Raji (cell line): ENCODE results near the gene SOCS1.

Source experiments
- POLR2A ChIP-seq: IDR thresholded peaks from 2 replicates; pipeline ENCODE4 v1.6.1; 2011; ENCODE audit warnings: low read depth, low read length, control low read depth; ENCODE audit not compliant: insufficient read depth

The SOCS1 gene

DNA sequence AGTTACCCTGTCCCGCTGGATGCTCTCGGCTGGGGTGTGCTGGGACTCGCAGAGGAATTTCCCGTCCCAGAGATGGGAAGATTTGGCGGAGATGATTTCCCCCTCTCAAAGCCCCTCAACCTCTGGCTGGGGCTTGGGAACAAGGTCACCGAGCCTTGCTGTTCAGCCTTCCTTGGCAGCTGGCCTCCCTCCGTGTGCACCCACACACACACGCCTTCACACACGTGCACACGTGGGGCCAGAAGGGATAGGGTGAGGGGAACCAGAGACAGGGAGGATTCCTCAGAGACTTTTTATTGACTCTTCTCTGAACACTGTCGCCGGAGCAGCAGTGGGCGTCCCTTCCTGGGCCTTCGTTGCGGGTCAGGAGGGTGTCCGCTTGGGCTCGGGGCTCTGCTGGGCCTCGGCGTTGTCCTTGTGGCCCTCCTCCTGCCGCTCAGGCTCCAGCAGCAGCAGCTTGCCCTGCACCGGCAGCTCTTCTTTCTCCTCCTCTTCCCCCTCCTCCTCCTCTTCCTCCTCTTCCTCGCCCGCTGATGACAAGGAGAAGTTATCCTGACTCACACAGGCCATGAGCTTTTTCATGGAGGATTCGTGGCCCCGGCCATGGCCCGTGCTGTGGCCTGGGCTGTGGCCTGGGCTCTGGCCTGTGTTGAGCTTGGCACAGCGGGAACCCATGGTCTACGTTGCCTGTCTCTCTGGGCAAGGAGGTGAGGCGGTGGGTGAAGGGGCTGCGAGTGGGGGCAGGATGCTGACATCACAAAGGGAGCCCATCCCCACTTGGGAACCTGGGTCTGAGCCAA lies 17.1 kb upstream of the SOCS1 start, which contains the start of gene PRM3:
Gene PRM3 (minus strand): TSS at position 709 of the 800 bp plus-strand sequence. CDS start 34 bp downstream, at position 675.
- no peak for TF ChIP-seq POLR2A

DNA sequence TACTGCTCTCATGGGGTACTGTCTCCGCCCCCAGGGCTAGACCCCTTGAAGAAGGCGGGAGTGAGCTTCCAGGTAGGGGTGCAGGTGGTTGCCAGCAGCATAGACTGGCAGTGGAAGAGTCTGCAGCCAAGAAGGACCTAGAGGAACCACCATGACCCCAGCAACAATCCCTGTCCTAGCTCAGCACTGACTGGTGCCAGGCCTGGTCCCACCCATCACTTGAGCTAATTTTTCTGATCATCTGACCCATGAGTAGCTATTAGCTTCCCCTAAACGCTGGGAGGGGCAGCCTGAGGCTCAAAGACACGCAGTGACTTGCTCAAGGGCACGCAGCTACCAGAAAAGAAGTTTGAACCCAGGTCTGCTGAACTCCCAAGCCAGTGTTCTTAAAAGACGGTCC lies 16.5 kb upstream of the SOCS1 start:
- TF ChIP-seq POLR2A, result no peak

DNA sequence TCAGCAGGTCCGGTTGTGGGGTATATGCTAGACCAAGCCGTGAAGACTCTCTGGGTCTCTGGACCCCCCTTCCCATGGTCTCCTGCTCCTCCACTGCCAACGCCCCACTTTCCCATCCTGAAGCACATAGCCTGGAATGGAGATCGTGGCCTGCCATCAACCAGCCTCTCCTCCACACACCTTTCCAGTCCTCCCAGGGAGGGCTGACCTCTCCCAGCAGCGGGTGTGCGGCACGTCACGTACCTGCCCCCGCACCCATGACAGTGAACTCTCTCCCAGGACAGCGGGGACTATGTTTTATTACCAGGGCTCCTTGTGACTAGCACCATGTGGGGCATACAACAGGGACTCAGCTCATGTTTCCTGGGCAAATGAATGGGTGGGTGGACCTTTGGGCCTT lies 15.6 kb upstream of the SOCS1 start:
- no peak for TF ChIP-seq POLR2A

DNA sequence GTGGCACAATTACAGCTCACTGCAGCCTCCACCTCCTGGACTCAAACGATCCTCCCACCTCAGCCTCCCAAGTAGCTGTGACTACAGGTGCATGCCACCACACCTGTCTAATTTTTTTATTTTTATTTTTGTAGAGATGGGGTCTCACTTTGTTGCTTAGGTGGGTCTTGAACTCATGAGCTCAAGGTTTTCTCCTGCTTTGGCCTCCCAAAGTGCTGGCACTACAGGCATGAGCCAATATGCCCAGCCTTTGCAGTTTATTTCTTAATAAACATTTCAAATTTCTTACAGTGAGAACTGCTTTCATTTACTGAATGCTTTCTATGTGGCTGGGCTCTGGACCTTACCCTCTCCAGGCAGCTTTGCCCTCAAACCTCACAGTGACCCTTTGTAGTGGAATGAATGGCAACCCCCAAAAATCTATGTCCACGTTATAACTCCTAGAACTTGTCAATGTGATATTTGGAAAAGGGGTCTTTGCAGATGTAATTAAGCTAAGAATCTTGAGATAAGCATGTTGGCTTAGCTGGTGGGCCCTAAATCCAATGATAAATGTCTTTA lies 14.7 kb upstream of the SOCS1 start:
- no peak for TF ChIP-seq POLR2A

DNA sequence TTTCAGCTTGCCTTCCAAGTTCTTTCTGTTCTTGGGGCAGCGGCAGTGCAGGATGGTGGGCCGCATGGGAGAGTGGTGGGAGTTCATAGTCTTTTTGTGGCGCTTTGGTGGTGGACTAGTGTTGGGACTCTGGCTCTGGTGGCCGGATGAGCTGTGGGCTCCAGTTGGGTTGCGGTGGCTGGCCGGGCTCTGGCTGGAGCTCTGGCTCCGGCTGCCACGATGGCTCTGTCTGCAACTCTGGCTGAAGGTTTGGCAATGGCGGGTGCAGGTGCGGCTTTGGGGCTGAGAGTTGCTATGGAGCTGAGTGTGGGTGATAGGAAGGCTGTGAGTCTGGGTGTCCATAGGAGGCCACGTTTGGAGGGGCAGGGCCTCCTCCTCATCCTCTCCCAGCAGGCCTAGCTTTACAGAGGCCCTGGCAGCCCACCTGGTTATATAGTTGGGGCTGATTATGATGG lies 12.9 kb upstream of the SOCS1 start, which contains the start of gene TNP2:
Gene TNP2 (minus strand): TSS at position 405 of the 455 bp plus-strand sequence. CDS start 63 bp downstream, at position 342.
- TF ChIP-seq POLR2A, result no peak

DNA sequence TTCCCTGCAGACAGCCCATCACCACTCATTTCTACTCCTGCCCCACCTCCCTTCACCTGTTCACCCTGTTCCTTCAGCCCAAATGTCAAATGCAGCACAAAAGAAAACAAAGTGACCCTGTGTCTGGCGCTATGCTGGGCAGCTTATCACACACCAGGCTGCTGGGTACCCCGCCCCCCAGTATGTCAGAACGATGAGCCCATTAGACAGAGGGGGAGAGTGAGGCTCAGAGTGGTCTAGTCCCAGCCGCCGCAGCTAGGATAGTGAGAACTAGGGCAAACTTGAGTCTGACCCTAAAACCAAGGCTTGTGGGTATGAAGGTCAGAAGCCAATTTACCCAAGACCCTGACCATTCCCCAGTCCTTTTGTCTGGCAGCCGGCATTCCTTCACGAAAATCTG lies 9.1 kb upstream of the SOCS1 start:
- TF ChIP-seq POLR2A, result no peak

DNA sequence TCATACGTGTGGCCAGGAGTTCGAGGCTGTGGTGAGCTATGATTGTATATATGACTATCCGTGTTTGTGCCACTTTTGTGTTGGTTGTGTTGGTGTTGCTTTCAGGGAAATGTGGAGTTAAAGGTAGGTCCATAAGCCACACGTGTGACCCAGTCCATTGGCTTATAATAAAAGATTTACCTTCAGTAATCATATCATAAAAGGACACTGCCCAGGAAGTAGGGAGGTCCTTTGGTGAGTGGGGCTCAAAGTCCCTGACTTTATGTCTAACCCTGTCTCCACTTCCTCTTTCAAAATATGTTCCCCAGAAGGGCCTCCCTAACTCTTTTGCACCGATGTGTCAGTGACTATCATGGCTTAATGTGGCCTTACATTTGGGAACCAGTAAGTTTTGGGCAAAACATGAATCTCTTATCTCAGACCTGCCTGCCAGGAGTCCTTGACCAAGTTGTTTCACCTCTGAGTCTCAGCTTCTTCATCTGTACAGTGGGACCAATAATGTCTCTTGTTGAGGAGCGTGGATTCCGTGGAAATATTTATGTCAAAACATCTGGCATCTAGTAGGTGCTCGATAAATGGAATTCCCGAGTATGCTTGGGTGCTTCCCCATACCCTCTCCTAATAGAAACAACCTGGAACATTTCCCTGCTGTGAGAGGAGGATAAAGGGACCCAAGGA lies 8.3 kb upstream of the SOCS1 start:
- TF ChIP-seq POLR2A, result no peak

DNA sequence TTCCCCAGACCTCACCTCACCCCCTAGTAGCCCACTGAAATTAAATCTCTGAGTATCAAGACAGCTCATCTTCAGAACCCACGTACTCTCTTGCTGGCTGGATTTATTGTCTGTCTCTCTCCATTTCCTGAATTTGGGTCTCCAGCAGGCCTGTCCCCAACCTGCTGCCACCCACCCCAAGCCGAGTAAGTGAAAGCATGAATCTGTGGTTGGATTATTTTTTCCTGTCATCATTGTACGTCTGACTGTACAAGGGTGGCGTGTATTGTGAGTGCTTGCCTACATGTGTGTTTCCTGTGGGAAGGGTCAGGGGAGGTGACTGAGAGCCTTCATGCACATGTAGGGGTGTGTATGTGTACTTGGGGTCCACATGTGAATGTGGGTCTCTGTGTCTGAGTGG lies 7.7 kb upstream of the SOCS1 start:
- TF ChIP-seq POLR2A, result no peak

DNA sequence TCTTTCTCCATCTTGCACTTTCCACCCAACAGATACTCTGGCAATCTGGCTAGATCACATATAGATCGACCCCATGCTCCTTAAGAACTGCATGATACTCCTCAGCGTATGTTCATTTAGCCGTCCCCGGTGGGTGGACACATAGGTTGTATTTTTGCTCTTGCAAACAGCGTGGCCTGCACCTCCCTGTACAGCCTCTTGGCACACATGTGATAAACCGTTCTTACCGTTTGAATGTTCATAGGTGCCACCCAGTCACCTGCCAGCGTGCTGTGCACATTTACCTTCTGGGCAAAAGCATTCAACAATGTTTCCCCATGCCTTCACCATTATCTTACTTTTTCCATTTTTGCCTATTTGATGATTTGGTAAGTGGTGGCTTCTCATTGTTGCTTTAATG lies 6.9 kb upstream of the SOCS1 start:
- TF ChIP-seq POLR2A, result no peak

DNA sequence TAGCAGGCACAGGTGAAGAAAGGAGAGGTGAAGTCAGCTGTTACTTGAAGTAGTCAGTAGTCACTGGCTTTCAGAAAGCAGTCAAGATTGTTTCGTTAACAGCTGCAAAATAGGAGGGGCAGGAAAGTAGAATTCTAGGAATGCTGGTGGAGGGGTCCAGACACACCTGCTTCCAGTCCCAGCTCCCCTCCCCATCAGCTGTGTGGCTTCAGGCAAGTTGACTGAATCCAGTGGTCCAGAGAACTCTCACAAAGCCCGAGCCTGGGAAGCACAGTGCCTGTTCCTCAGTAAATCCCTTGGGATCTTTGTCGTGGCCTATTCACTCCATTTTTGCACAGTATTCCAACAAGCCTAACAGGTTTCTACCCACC lies 4.6 kb upstream of the SOCS1 start:
- no peak for TF ChIP-seq POLR2A

DNA sequence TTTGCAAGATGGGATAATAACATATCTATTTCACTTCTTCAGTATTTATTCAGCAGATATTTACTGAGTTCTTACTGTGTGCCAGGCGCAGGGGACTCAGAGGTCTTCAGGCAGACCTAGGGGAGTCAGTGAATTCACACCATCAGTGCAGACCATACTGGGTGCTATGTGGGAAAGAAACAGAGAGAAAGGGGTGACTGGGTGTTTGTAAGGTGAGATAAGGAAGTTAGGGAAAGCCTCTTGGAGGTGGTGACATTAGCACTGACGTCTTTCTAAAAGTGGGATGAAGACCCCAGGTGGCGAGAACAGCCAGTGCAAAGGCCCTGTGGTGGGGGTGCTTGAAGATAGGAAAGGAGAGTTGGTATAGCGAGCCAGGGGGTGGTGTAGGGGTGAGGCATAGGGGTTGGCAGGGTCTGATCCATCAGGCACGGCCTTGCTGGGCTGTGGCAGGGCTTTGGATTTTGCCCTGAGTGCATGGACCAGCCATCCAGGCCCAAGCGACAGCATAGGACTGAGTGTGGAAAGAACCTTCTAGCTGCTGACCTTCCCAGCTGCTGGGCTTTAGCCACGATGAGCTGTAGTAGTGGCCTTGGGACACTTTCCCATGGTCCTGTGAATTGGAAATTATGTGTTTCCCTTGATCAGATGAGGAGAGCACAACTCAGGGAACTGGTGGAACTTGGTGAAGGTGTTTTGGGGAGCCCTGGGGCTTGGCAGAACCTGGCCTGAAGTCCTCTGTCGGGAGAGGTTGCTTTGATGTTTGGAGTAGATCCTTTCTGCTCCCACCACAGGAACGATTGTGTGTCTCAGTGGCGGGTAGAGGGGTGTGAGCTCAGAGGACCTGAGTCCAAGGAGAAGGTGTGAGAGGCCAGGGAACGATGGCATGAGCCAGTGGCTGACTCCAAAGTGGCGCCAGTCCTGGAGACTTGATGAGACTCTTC lies 3.9 kb upstream of the SOCS1 start:
- TF ChIP-seq POLR2A, result no peak

DNA sequence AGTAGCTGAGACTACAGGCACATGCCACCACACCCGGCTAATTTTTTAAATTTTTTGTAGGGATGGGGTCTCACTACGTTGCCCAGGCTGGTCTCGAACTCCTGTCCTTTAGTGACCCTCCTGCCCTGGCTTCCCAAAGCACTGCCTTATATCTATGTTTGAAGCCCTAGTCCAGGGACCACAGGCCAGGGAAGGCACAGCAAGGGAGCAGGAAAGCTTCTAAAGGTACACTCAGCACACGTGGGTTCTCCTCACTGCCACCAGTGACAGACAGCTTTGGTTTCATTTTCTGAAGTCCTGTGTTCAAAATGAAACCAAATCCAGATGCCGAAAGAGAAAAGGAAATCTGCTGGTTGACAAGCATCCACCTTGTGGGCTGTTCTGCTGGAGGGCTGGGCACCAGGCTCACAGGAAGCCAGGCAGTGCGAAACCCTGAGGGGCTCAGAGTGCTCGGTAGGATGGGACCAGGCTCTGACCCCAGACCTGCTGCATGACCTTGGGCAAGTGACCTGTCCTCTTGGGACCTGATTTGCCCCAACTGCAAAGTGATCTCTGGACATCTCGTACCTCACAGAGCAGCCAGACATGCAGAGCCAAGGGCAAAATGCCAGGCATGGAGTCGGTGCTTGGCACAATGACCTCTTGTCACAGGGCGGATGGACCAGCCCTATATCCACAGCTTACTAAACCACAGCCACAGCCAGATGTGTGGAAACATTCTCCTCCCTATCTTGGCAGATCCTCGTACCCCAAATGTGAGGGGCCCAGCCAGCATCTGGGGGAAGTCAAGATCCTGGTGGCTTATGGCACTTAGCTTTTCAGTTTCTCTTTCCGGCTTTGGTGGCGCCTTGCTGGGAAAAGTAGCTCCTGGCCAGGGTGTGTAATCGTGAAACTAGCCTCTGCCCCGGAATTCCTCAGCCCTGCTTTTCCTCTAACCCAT lies 2.8 kb upstream of the SOCS1 start:
- TF ChIP-seq POLR2A, result no peak

DNA sequence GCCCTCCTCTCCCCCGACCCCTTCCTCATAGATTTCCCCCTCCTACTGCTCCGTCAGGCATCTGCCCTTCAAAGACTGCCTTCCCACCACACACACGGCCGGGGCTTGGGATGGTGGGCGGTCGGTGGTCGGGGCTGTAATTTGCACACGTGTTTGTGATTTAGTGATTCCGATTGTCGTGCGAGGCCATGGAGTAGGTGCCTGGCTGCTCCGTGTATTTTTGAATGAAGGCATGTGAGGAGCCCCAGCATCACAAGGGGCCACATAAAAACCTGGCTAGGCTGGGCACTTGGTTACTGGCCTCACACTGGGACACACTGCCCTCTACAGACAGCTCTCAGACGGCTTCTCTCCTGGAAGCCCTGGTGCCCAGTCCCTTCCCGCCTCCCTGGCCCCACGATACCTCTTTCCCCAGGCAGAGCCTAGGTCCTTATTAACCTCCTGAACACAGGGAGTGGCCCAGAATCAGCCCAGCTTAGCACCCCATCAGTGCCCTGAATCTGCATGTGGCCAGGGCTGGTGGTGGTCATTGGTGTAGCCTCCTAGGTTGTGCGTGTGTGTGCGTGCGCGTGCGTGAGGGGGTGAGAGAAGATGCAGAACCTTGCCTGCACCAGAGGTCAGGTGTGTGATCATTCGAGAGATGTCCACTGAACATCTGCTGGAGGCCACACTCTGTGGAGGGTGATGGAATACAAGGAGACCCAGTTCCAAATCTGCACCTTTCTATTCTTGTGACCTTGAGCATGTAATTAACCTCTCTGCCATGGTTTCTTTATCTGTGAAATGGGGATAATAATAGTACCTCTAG lies 1.3 kb upstream of the SOCS1 start:
- peak; percentile 26; the same call in 1 of the 2 replicates for TF ChIP-seq POLR2A
